GM21723 (cell line): ENCODE results near the gene ZNF525.
"Not testable (repeated sequence)": the region's sequence is repeated elsewhere in the genome, so short reads cannot be mapped to it uniquely, and the experiment has no call there.

ENCODE experiments used
- ATAC-seq: cut with Tn5 transposase; IDR thresholded peaks from one replicate; pipeline ENCODE4 v1.9.1; 2021; ENCODE audit warnings: mild to moderate bottlenecking, moderate library complexity; ENCODE audit not compliant: unreplicated experiment

The ZNF525 gene

GRCh38 chr19:53365134-53365898 lies at the start of gene ZNF525:
Gene ZNF525, plus strand, starts transcription at chr19:53365705. Its CDS starts 6,577 bp downstream, at chr19:53372282.
- ATAC-seq = peak; percentile 94

GRCh38 chr19:53328967-53329366 lies 36.5 kb upstream of the ZNF525 start:
- ATAC-seq = no peak

GRCh38 chr19:53332484-53332883 lies 33.0 kb upstream of the ZNF525 start:
- no peak for ATAC-seq

GRCh38 chr19:53333066-53333462 lies 32.4 kb upstream of the ZNF525 start:
- peak; percentile 18 for ATAC-seq

GRCh38 chr19:53333463-53334449 lies 31.7 kb upstream of the ZNF525 start, which contains the start of gene ZNF845:
Gene ZNF845, plus strand, starts transcription at chr19:53333749. Its CDS starts 7,559 bp downstream, at chr19:53341308.
- peak; percentile 96 for ATAC-seq

- not testable (repeated sequence) for ATAC-seq
Measured at GRCh38 chr19:53344403-53344802, 21.1 kb upstream of the ZNF525 start.

- no peak for ATAC-seq
Measured at GRCh38 chr19:53355739-53356138, 9.8 kb upstream of the ZNF525 start.

GRCh38 chr19:53357821-53358581 lies 7.5 kb upstream of the ZNF525 start:
- no peak for ATAC-seq

GRCh38 chr19:53360056-53360455 lies 5.4 kb upstream of the ZNF525 start:
- ATAC-seq = not testable (repeated sequence)

- ATAC-seq = peak; percentile 68
Measured at GRCh38 chr19:53365899-53366493, 491 bp downstream of the ZNF525 start.

- ATAC-seq = no peak
Measured at GRCh38 chr19:53372196-53372595, 6.7 kb downstream of the ZNF525 start.

GRCh38 chr19:53374288-53374687 lies 8.8 kb downstream of the ZNF525 start:
- no peak for ATAC-seq

GRCh38 chr19:53374743-53375142 lies 9.2 kb downstream of the ZNF525 start:
- no peak for ATAC-seq

- ATAC-seq = no peak
Measured at GRCh38 chr19:53381376-53381775, 15.9 kb downstream of the ZNF525 start.

GRCh38 chr19:53388168-53388567 lies 22.7 kb downstream of the ZNF525 start:
- no peak for ATAC-seq

GRCh38 chr19:53388904-53389303 lies 23.4 kb downstream of the ZNF525 start:
- ATAC-seq = no peak

- ATAC-seq = no peak
Measured at GRCh38 chr19:53389571-53389970, 24.1 kb downstream of the ZNF525 start.

- no peak for ATAC-seq
Measured at GRCh38 chr19:53389978-53390377, 24.5 kb downstream of the ZNF525 start.

GRCh38 chr19:53394522-53394973 lies 29.0 kb downstream of the ZNF525 start:
- ATAC-seq = peak; percentile 8
